HepG2 (cell line): ENCODE measurements around the gene MEF2D. TPM values are rescaled to one million over a fixed set of nuclear protein-coding genes. Genes with fewer than 3 reads are reported as not detected.

Experiments used
- BORCS8-MEF2B ChIP-seq: sonication (generic); formaldehyde crosslinking; IDR thresholded peaks from 2 replicates; pipeline ENCODE4 v1.8.0; 2022; ENCODE audit warnings: mild to moderate bottlenecking, missing genetic modification reagents
- CBFB ChIP-seq: sonication (generic); formaldehyde crosslinking; IDR thresholded peaks from 2 replicates; pipeline ENCODE4 v1.4.0; 2020; ENCODE audit warnings: missing genetic modification reagents
- CBX5 ChIP-seq: sonication (generic); formaldehyde crosslinking; IDR thresholded peaks from 2 replicates; pipeline ENCODE4 v1.4.0; 2020; ENCODE audit warnings: missing genetic modification reagents, borderline replicate concordance
- CHD4 ChIP-seq: fragments of 200-600 bp; sonication (generic); IDR thresholded peaks from 2 replicates; pipeline ENCODE4 v1.7.0; 2017; ENCODE audit warnings: mild to moderate bottlenecking, low read length, borderline replicate concordance
- GATA4 ChIP-seq: sonication (generic); IDR thresholded peaks from 2 replicates; pipeline ENCODE4 v1.6.1; 2016; ENCODE audit warnings: antibody characterized with exemption, low read depth, borderline replicate concordance
- KLF13 ChIP-seq: sonication (generic); formaldehyde crosslinking; IDR thresholded peaks from 2 replicates; pipeline ENCODE4 v1.4.0; 2020; ENCODE audit warnings: mild to moderate bottlenecking, missing genetic modification reagents
- NFYC ChIP-seq: IDR thresholded peaks from 2 replicates; pipeline ENCODE4 v1.6.1; 2016; ENCODE audit warnings: missing genetic modification reagents, missing compliant biosample characterization
- RFX5 ChIP-seq: IDR thresholded peaks from 2 replicates; pipeline ENCODE4 v1.6.1; 2011; ENCODE audit warnings: low read depth, low read length, improper control_type of control experiment
- SRSF1 ChIP-seq: fragments of 200-400 bp; formaldehyde crosslinking; optimal IDR thresholded peaks from 2 replicates; pipeline ENCODE3; 2017; ENCODE audit warnings: mild to moderate bottlenecking, low read depth, low read length, moderate library complexity
- ZBTB1 ChIP-seq: sonication (generic); formaldehyde crosslinking; IDR thresholded peaks from 2 replicates; pipeline ENCODE4 v1.4.0; 2020; ENCODE audit warnings: missing genetic modification reagents, borderline replicate concordance
- ZBTB38 ChIP-seq: sonication (generic); formaldehyde crosslinking; IDR thresholded peaks from 2 replicates; pipeline ENCODE4 v1.5.1; 2020; ENCODE audit warnings: mild to moderate bottlenecking, missing genetic modification reagents
- ZNF446 ChIP-seq: sonication (generic); formaldehyde crosslinking; IDR thresholded peaks from 2 replicates; pipeline ENCODE4 v1.5.0; 2020; ENCODE audit warnings: mild to moderate bottlenecking, missing genetic modification reagents
- ZNF746 ChIP-seq: sonication (generic); formaldehyde crosslinking; IDR thresholded peaks from 2 replicates; pipeline ENCODE4 v1.8.0; 2022; ENCODE audit warnings: mild to moderate bottlenecking, missing genetic modification reagents
- ZNF766 ChIP-seq: sonication (generic); formaldehyde crosslinking; IDR thresholded peaks from 2 replicates; pipeline ENCODE4 v1.5.0; 2020; ENCODE audit warnings: missing genetic modification reagents, borderline replicate concordance
- ZNF891 ChIP-seq: sonication (generic); formaldehyde crosslinking; IDR thresholded peaks from 2 replicates; pipeline ENCODE4 v1.5.0; 2020; ENCODE audit warnings: mild to moderate bottlenecking, missing genetic modification reagents
- polyA plus RNA-seq, 8 experiments: library from polyadenylated mRNA; depleted of rRNA in 3 of 8; stranded (reverse) in 7 of 8; unstranded in 1 of 8; fragments of >200 nt; fragmentation: Illumina TruSeq in 4 of 8; extraction: Trizol in 4 of 8; gene quantifications; 2 replicates each; pipeline versions ENCODE4 v1.2.1 to v1.2.3, GENCODE V29; 2011 to 2016; ENCODE audit warnings: low read depth in 4 of 8, missing spikeins in 1 of 8, mixed read lengths in 1 of 8; ENCODE audit not compliant: insufficient read depth in 1 of 8
- total RNA-seq, 5 experiments: library from RNA; depleted of rRNA; stranded (reverse); fragments of >200 nt; fragmentation: Illumina TruSeq; extraction: Trizol; gene quantifications; 2 replicates each; pipeline ENCODE4 v1.2.3, GENCODE V29; 2016; ENCODE audit warnings: low read depth in 1 of 5
- TF ChIP-seq, protein P1 (sequence below): sonication (generic); formaldehyde crosslinking; IDR thresholded peaks from 2 replicates; pipeline ENCODE4 v1.5.0; 2020; ENCODE audit warnings: mild to moderate bottlenecking, missing genetic modification reagents
- TF ChIP-seq, protein P2 (sequence below): fragments of 450-650 bp; IDR thresholded peaks from 2 replicates; pipeline ENCODE4 v1.6.1; 2017; ENCODE audit warnings: mild to moderate bottlenecking
- TF ChIP-seq, protein P3 (sequence below): IDR thresholded peaks from 2 replicates; pipeline ENCODE4 v1.6.1; 2016; ENCODE audit warnings: missing compliant biosample characterization, missing genetic modification reagents, borderline replicate concordance
- TF ChIP-seq, protein P4 (sequence below): sonication (generic); formaldehyde crosslinking; IDR thresholded peaks from 2 replicates; pipeline ENCODE4 v1.4.0; 2020; ENCODE audit warnings: low read depth, missing genetic modification reagents

The MEF2D gene
- total and polyA plus RNA-seq, 2 of the 13 experiments (the other 11 are each of a cell fraction or from before 2014, with no cell fraction given): 1.6 to 3.9 TPM

DNA sequence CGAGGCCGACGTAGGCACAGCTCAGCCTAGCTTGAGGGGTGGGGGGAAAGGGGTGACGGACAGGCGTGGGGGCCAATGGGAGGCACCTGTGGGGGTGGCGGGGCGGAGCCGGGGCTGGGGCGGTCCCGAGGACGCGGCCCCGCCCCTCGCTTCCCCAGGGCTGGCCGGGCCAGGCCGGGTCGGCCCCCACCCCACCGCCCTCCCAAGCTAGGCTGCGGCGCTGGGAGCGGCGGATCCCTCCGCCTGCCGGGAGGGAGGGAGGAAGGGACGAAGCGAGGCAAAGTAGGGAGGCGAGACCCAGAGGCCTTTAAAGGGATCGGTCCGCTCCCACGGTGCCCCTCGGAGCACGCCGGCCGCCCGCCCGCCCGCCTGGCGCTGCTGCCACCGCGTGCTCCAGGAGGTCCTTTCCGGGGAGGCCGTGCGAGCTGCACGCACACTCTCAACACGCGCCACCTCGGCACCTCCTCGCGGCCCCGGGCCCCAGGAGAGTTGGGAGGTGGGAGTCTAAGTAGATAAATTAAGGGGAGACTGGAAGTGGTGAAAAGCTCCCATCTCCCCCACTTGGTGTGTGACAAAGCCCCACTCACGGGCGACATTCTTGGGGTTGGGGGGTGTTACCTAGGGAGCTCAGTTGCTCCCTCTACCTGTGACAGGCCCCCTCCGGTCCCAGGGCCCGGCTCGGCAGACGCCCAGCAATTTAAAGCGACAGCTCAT lies 375 bp upstream of the MEF2D start (continued):
- TF ChIP-seq, protein P1, sequence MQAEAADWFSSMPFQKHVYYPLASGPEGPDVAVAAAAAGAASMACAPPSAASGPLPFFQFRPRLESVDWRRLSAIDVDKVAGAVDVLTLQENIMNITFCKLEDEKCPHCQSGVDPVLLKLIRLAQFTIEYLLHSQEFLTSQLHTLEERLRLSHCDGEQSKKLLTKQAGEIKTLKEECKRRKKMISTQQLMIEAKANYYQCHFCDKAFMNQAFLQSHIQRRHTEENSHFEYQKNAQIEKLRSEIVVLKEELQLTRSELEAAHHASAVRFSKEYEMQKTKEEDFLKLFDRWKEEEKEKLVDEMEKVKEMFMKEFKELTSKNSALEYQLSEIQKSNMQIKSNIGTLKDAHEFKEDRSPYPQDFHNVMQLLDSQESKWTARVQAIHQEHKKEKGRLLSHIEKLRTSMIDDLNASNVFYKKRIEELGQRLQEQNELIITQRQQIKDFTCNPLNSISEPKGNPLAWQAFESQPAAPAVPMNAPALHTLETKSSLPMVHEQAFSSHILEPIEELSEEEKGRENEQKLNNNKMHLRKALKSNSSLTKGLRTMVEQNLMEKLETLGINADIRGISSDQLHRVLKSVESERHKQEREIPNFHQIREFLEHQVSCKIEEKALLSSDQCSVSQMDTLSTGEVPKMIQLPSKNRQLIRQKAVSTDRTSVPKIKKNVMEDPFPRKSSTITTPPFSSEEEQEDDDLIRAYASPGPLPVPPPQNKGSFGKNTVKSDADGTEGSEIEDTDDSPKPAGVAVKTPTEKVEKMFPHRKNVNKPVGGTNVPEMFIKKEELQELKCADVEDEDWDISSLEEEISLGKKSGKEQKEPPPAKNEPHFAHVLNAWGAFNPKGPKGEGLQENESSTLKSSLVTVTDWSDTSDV (CRISPR knock-in tag): peak; percentile 71; the same call in 1 of the 2 replicates
- TF ChIP-seq CBFB (CRISPR knock-in tag): 0 out of 2 replicates have a peak, but pooled peaks have one; percentile 43
- TF ChIP-seq BORCS8-MEF2B (CRISPR knock-in tag): 0 out of 2 replicates have a peak, but pooled peaks have one; percentile 39
- peak; percentile 85 for TF ChIP-seq ZNF746
- TF ChIP-seq KLF13 (CRISPR knock-in tag): peak; percentile 69; the same call in 1 of the 2 replicates
- TF ChIP-seq ZNF891: peak; percentile 87
- no peak for TF ChIP-seq CHD4
- TF ChIP-seq SRSF1: peak; percentile 83
- no peak for TF ChIP-seq ZBTB1 (CRISPR knock-in tag)
- TF ChIP-seq, protein P2, sequence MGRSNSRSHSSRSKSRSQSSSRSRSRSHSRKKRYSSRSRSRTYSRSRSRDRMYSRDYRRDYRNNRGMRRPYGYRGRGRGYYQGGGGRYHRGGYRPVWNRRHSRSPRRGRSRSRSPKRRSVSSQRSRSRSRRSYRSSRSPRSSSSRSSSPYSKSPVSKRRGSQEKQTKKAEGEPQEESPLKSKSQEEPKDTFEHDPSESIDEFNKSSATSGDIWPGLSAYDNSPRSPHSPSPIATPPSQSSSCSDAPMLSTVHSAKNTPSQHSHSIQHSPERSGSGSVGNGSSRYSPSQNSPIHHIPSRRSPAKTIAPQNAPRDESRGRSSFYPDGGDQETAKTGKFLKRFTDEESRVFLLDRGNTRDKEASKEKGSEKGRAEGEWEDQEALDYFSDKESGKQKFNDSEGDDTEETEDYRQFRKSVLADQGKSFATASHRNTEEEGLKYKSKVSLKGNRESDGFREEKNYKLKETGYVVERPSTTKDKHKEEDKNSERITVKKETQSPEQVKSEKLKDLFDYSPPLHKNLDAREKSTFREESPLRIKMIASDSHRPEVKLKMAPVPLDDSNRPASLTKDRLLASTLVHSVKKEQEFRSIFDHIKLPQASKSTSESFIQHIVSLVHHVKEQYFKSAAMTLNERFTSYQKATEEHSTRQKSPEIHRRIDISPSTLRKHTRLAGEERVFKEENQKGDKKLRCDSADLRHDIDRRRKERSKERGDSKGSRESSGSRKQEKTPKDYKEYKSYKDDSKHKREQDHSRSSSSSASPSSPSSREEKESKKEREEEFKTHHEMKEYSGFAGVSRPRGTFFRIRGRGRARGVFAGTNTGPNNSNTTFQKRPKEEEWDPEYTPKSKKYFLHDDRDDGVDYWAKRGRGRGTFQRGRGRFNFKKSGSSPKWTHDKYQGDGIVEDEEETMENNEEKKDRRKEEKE: no peak
- TF ChIP-seq, protein P3, sequence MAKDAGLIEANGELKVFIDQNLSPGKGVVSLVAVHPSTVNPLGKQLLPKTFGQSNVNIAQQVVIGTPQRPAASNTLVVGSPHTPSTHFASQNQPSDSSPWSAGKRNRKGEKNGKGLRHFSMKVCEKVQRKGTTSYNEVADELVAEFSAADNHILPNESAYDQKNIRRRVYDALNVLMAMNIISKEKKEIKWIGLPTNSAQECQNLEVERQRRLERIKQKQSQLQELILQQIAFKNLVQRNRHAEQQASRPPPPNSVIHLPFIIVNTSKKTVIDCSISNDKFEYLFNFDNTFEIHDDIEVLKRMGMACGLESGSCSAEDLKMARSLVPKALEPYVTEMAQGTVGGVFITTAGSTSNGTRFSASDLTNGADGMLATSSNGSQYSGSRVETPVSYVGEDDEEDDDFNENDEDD (CRISPR knock-in tag): peak; percentile 63; the same call in 1 of the 2 replicates
- TF ChIP-seq CBX5 (CRISPR knock-in tag): peak; percentile 67
- 0 out of 2 replicates have a peak, but pooled peaks have one; percentile 40 for TF ChIP-seq ZNF446 (CRISPR knock-in tag)
- TF ChIP-seq RFX5: no peak
- peak; percentile 73 for TF ChIP-seq NFYC (CRISPR knock-in tag)
- TF ChIP-seq, protein P4, sequence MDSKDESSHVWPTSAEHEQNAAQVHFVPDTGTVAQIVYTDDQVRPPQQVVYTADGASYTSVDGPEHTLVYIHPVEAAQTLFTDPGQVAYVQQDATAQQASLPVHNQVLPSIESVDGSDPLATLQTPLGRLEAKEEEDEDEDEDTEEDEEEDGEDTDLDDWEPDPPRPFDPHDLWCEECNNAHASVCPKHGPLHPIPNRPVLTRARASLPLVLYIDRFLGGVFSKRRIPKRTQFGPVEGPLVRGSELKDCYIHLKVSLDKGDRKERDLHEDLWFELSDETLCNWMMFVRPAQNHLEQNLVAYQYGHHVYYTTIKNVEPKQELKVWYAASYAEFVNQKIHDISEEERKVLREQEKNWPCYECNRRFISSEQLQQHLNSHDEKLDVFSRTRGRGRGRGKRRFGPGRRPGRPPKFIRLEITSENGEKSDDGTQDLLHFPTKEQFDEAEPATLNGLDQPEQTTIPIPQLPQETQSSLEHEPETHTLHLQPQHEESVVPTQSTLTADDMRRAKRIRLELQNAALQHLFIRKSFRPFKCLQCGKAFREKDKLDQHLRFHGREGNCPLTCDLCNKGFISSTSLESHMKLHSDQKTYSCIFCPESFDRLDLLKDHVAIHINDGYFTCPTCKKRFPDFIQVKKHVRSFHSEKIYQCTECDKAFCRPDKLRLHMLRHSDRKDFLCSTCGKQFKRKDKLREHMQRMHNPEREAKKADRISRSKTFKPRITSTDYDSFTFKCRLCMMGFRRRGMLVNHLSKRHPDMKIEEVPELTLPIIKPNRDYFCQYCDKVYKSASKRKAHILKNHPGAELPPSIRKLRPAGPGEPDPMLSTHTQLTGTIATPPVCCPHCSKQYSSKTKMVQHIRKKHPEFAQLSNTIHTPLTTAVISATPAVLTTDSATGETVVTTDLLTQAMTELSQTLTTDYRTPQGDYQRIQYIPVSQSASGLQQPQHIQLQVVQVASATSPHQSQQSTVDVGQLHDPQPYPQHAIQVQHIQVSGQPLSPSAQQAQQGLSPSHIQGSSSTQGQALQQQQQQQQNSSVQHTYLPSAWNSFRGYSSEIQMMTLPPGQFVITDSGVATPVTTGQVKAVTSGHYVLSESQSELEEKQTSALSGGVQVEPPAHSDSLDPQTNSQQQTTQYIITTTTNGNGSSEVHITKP (CRISPR knock-in tag): 0 out of 2 replicates have a peak, but pooled peaks have one; percentile 30
- no peak for TF ChIP-seq GATA4
- TF ChIP-seq ZBTB38: no peak
- TF ChIP-seq ZNF766 (CRISPR knock-in tag): peak; percentile 18; the same call in 1 of the 2 replicates
